Upper lobe of right lung (tissue), 1 donor: ENCODE results near the gene PCSK2. TPM values are rescaled to one million over a fixed set of nuclear protein-coding genes. Genes with fewer than 3 reads are reported as not detected.

Experiments used
- ATAC-seq: fragments of 200-7000 bp; cut with Tn5 transposase; one replicate; pipeline ENCODE4 v1.9.1; 2020; ENCODE audit warnings: mild to moderate bottlenecking, moderate library complexity
- DNase-seq: peaks from one replicate; pipeline ENCODE4 v3.0.0-alpha.2; 2020
- H3K27ac ChIP-seq: fragments of 200-600 bp; one replicate; pipeline ENCODE4 v1.8.0; 2022
- H3K27me3 ChIP-seq: fragments of 200-600 bp; one replicate; pipeline ENCODE4 v1.8.0; 2022; ENCODE audit warnings: mild to moderate bottlenecking
- H3K36me3 ChIP-seq: fragments of 200-600 bp; one replicate; pipeline ENCODE4 v1.8.0; 2022
- H3K4me1 ChIP-seq: fragments of 200-600 bp; one replicate; pipeline ENCODE4 v1.8.0; 2022
- H3K4me3 ChIP-seq: fragments of 200-600 bp; one replicate; pipeline ENCODE4 v1.8.0; 2022; ENCODE audit warnings: mild to moderate bottlenecking
- H3K9me3 ChIP-seq: fragments of 200-600 bp; one replicate; pipeline ENCODE4 v1.8.0; 2022
- CTCF ChIP-seq: fragments of 200-600 bp; IDR thresholded peaks from one replicate; pipeline ENCODE4 v1.8.0; 2022; ENCODE audit warnings: antibody characterized with exemption
- intact Hi-C: fragments of 100-400 bp; cut with DNase I; formaldehyde crosslinking; loops from one replicate; pipeline ENCODE4 v1.11.0; 2022
- total RNA-seq: library from RNA; stranded (reverse); fragmentation: NEBNext Ultra II Directional; extraction: Animal tissue kit (Norgen Biotek cat#: 25700); gene quantifications from one replicate; pipeline ENCODE4 v1.2.1, GENCODE V29; 2021
- donor health status: DM: no; HTN: yes; CAD: no; lungs with severe emphysema.

The PCSK2 gene
- total RNA-seq, 1 donor from 2014 or later, result 17.7 TPM

DNA sequence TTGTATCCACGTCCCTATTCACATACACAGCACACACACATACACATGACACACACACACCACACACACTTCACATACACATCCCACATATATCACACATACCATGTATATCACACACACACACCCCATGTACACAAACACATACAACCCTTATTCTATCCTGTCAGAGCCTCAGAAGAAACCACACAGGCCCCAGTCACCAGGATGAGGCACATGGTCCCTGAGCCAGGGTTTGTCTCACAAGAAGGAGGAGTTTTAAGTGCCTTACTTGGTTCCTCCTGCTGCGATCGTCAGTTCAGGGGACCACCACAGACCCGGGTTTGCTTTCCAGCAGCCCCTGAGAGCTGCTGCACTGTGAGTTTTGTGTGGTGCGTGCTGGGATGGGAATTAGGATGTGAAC is 280.7 kb downstream of the PCSK2 start:
- H3K27ac ChIP-seq, result no peak overlapping the region
- H3K4me1 ChIP-seq, result peaks cover 4% of the 10 kb centered on the region
- ATAC-seq, result no peak
- TF ChIP-seq CTCF, result no peak
- no peaks in the 10 kb centered on the region for H3K27me3 ChIP-seq
- intact Hi-C loops, result no loop called here
- no peak for DNase-seq
- no peaks in the 10 kb centered on the region for H3K9me3 ChIP-seq
- no peak overlapping the region for H3K4me3 ChIP-seq
- no peaks in the 10 kb centered on the region for H3K36me3 ChIP-seq

GRCh38 chr20:17508756-17509155 is 281.9 kb downstream of the PCSK2 start:
- no peak for DNase-seq
- Histone ChIP-seq H3K9me3 (no peaks in the 10 kb centered on the region), H3K4me3 (no peak overlapping the region), H3K27me3 (no peaks in the 10 kb centered on the region), H3K27ac (no peak overlapping the region), H3K36me3 (no peaks in the 10 kb centered on the region), H3K4me1 (peaks cover 4% of the 10 kb centered on the region)
- ATAC-seq, result no peak
- no peak for TF ChIP-seq CTCF
- intact Hi-C loops, result no loop called here

DNA sequence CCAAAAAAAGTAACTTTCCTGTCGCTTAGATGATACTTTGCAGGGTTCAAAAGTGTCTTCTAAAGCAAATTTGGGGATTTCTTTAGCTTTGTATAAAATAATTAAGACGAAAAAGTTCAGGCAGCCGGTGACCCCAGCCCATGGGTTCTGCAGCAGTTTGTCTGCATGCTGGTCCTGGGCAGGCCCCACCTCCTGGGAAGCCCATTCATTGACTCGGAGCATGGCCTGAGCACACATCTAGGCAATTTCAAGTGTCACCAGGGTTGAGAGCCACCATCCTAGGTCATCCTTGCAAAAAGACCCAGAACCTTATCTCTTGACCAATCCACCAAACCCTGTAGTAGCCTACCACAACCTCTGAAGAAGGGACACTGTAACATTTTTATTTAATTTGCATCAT is 283.7 kb downstream of the PCSK2 start:
- Histone ChIP-seq H3K4me3 (no peak overlapping the region), H3K27ac (no peak overlapping the region), H3K4me1 (no peaks in the 10 kb centered on the region), H3K36me3 (no peaks in the 10 kb centered on the region), H3K9me3 (no peaks in the 10 kb centered on the region), H3K27me3 (no peaks in the 10 kb centered on the region)
- no peak for ATAC-seq
- no peak for TF ChIP-seq CTCF
- intact Hi-C loops, result no loop called here
- DNase-seq, result no peak

DNA sequence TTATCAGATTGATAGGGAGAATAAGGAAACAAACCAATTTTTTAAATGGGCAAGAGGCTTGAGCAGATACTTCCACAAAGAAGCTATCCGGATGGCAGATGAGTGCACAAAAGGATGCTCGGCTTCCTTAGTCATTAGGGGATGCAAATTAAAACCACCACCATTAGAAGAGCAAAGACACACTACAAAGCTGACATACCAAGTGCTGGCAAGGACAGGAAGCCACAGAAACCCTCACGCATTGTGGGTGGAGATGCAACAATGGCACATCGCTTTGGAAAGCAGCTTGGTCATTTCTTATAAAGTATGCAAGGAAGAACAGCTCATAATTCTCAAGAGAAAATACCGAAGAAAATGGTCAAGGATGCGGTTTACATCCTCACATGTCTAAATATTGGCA is 284.6 kb downstream of the PCSK2 start:
- Histone ChIP-seq H3K4me3 (no peak overlapping the region), H3K9me3 (no peaks in the 10 kb centered on the region), H3K4me1 (no peaks in the 10 kb centered on the region), H3K36me3 (no peaks in the 10 kb centered on the region), H3K27me3 (no peaks in the 10 kb centered on the region), H3K27ac (no peak overlapping the region)
- intact Hi-C loops, result no loop called here
- no peak for ATAC-seq
- no peak for TF ChIP-seq CTCF
- DNase-seq, result no peak

DNA sequence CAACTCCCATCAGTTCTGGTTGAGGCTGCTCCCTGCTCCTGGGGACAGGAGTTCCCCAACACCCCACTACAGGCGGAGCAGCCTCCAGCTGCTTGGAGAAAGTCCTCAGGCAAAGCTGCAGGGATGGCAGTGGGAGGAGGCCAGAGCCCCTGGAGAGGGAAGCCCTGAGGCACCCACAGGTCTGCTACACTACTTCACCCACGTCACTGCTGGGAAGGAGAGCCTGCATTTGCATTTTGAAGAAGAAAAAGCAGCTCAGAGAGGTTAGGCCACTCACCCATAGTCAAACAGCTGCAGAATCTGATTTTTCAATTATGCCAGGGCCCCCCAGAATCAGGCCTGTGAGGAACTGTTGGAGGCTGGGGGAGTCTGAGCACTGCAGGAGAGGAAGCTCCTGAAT is 287.1 kb downstream of the PCSK2 start:
- Histone ChIP-seq H3K27me3 (no peaks in the 10 kb centered on the region), H3K4me3 (no peak overlapping the region), H3K27ac (no peak overlapping the region), H3K9me3 (no peaks in the 10 kb centered on the region), H3K36me3 (no peaks in the 10 kb centered on the region), H3K4me1 (no peaks in the 10 kb centered on the region)
- no peak for TF ChIP-seq CTCF
- no peak for ATAC-seq
- no peak for DNase-seq
- intact Hi-C loops, result no loop called here

DNA sequence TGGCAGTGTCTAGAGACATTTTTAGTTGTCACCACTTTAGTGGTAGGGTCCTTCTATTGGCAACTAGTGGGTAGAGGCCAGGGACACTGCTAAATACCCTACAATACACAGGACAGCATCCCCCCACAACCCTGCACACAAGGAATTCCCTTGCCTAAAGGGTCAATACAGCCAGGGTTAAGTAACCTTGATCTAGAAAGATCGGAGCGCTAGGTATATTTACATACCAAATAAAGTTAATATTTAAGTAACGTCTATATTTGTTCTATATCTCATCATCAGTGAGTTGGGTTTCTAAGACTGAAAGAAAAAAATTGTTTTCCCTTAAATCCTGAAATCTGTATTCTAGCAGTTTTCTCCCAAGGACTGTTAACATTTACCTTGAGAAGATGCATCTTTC is 288.2 kb downstream of the PCSK2 start:
- H3K4me3 ChIP-seq, result no peak overlapping the region
- no peak overlapping the region for H3K27ac ChIP-seq
- DNase-seq (no peak), ATAC-seq (no peak)
- no peaks in the 10 kb centered on the region for H3K4me1 ChIP-seq
- no peak for TF ChIP-seq CTCF
- no peaks in the 10 kb centered on the region for H3K27me3 ChIP-seq
- no peaks in the 10 kb centered on the region for H3K9me3 ChIP-seq
- intact Hi-C loops, result no loop called here
- no peaks in the 10 kb centered on the region for H3K36me3 ChIP-seq
